ENCODE results near the gene INO80C.

The INO80C gene

DNA sequence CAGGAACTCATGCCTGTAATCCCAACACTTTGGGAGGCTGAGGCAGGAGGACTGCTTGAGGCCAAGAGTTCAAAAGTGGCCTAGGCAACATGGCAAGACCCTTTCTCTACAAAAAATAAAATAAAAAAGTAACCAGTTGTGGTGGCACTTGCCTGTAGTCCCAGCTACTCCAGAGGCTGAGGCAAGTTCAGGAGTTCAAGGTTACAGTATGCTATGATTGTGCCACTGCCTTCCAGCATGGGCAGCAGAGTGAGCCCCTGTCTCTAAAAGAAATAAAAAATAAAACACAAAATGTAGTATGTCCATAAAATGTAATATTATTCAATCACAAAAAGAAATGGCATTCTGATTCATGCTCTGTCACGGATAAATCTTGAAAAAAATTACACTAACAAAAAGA, 11.9 kb downstream of the INO80C start:
- DNase-seq = no peak

DNA sequence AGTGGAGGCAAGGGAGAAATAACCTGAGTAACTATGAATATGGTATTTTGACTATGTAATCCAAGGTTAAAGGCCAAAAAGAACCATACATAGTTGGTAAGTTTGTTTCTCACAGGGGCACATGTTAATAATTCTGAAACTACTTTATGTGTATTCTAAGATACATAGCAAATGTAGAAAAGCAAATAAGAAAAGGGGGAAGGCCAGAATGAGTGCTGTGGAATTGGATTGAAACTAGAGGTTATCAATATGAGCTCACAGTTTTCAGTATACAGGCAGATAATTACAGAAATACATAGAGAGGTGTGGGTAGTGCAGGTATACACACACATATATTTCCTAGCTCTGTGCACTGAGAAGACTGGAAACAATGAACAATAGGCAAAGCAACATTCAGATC, 13.7 kb downstream of the INO80C start:
- DNase-seq = no peak

DNA sequence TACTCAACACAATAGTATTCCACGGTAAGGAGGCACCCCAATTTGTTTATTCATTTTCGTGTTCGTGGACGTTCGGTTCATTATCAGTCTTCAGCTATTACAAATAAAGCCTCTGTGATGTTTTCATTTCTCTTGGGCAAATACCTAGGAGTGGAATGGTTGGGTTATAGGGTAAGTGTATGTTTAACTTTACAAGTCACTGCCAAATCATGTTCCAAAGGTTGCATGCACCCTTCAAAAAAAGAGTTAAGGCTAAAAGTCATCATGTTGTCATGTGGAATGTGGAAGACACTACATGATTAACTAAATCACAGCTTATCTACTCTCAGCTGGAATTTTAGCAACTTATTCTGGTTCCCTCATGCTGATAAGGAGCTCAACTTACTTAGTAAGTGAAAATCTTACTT, 15.8 kb downstream of the INO80C start:
- DNase-seq = no peak

DNA sequence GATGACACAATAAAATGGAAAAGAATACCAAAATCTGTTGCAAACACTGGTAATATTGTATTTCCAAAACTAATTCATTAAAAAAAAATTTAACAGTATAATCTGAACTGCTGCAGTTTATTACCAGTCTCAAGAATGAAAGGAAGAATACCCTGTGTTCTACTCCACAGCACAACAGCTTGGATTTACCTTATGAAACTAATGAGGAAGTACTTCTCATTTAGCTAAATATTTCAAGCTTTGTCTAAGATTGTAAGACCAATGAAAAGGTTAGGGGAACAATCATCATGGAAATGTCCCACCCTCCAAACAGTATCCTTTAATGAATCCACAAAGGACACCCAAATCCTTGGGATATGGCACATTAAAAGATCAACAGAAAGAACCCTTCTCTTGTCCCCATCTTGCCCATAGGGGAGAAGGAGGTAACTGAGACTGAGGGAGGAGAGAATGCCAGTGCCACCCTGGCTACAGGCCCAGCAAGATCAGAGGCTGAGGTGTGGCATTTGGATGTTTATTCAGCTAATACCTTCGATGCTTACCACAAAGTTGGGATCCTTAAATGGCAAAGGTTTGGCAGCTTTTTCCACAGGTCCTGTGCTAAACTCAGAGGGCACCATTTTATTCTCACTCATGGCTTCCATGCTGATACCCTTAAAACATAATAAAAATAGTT, 17.7 kb downstream of the INO80C start:
- DNase-seq = no peak

DNA sequence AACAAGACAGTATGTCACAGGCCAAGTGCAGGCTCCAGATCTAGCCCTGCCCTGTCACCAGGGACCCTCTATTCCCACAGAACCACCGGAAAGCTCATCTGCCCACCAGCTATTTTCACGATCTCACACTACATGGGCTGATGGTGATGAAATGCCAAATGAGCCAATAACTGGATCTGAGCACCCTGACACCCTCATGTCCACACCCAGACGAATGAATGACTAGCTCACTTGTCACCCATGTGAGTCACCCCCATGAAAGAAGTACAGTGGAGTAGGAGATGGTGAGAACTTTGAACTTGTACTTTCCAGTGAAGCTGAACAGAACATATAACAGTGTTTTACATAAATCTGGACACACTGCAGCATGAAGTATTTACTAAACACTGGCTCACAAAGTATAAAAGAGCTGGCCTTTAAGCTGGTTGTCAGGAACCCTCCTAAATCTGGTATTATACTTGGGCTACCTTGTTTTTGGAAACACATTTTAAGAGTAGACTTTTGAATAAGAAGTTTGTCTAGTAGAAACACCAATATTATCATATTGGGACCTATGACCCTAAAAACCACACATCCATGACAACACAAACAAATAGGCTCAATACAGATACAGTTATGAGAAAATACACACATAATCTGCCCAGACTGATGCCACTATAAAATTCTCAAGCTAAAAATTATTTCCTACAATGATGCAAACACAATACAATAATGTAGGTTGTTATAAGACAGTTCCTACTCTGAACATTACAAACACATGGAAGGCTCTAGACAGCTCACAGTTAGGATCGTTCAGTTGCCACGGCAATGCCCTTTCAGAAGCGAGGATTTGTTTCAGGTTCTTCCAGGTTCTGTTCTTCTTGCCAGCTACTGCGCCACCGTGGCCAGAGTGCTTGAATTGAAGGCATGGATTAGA, 19.0 kb downstream of the INO80C start:
- DNase-seq = peak; percentile 34 to 53

DNA sequence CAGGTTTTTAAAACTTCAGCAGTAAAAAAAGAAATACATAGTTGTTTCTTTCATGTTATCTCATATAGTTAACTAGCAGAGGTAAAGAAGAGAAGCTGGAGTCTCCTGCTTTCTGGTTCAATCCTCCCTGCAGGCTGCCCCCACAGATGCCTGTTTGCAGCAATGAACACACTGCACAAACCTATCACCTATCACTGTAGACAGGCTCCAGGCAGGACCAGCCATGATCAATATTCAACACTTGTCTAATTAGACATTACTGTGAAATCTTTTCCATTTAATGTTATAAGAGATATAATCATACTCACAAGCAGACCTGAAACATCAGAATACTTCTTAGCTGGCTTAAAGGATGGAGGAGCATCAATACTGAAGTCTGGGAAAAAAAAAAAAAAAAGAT, 19.8 kb downstream of the INO80C start:
- no peak for DNase-seq

DNA sequence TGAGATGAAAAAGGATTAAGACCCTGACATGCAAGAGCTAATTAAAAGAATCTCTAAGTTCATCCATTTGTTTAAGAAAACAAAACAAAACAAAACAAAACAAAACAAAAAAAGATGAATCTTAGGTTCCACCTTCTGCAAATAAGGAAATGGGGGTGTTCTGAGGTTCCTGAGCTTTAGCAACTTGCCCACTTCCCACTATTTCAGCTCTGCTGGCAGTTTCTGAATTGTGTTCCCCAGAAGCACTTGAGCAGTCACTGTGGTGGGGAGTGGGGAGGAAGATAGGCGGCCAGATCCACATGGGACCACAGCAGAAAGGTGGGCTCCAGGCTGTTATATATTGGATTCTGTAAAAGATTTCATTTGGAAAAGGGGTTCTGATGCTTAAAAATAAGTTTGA, 20.3 kb downstream of the INO80C start:
- no peak for DNase-seq

DNA sequence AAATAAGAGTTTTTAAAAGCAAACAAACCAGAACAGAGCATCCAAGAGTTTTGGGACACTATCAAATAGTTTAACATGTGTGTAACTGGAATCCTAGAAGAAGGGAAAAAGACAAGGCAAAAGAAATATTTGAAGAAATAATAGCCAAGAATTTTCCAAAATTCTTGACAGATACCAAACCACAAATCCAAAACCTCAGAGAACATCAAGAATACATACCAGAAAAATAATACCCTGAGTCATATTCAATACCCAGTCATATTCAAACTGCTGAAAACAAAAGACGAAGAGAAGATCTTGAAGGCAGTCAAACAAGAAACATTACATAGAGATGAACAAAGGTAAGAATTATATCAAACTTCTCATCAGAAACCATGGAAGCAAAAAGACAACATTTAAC, 22.9 kb downstream of the INO80C start:
- DNase-seq = no peak

DNA sequence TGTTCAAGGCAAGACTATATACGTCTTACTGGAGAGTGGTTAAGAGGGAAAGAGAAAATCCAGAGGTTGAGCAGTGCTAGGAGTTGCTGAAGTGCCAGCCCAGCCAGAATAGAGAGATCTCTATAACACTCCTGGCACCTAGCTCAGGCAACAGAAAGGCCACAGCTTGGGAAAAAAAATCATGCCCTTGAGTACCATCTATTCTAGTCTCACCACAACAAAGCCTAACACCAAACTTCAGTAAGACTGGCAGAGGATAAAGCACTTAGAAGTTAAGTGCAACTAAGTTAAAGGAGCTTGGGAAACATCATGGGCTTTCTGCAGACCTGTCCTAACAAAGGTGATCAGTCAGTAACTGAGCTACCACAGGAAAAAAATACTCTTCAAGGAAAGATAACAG, 24.2 kb downstream of the INO80C start:
- no peak for DNase-seq

DNA sequence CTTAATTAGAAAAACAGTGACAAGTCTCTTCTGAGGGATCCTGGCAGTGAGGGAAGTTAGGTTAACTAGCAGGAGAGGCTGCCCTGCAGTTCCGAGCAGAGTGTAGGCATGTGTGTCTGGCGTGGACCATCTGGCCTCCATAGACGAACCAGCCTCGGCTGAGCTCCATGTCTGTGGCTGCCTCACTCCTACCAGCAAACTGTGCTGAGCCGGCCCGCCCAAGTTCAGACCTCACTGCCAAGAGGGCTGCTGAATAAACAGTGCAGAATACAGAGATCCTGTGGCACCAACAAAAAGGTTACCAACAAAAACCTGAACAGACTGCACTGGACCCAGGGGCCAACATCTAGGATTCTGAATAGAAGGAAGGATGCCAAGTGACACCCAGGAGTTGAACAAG, 27.3 kb downstream of the INO80C start:
- no peak for DNase-seq

DNA sequence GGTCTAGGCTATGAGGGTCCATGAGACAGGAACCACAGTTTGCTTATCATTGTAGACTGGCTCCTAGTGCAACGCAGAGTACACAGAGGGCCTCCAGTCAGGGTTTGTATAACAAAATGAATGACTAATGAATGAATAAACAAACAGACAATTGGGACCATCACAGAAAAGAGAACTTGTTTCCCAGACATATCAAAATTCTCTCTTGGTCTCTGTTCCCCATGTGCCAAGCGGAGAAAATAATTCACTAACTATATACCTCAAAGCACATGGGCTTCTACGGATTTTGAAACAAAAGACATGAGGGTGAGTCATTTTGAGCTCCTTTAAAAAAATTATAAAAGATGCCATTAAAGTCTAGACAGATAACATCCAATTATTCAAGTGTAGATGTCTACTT, 28.0 kb downstream of the INO80C start:
- no peak for DNase-seq

DNA sequence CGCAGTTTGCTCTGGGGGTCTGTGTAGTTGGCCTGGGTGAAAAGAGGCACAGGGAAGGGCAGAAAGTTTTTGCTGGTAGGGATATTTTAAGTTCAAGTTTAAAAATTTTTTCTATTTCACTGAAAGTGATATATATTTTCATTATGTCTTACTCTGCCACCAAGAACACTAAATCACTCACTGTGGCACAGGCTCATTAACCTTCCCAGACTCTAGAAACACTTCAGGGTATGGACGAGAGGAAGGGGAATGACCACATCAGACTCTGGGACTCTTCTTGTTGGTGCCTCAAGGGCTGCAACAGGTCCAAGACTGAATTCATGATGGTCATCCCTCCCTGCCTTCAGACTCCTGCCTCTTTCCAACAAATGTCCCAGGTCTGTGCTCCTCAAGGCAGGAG, 29.0 kb downstream of the INO80C start:
- no peak for DNase-seq

DNA sequence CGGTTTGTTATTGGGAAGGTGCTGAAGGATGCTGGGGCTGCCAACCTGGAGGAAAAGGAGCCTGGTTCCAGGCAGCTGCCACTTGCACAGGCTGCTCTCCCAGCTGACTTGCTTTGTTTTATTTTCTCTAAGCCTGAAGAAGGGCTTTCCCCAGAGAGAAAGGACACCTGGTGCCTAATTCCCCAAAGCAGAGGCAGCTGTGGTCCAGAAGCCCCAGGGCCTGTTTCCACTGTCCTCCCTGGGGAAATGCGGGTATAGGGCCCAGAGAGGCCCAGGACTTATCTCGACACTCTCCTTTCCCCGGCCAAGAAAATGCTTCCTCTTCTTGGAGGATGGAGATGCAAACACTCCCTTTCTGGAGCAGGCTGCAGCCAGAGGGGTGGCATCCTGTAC, 30.1 kb downstream of the INO80C start:
- DNase-seq = no peak

DNA sequence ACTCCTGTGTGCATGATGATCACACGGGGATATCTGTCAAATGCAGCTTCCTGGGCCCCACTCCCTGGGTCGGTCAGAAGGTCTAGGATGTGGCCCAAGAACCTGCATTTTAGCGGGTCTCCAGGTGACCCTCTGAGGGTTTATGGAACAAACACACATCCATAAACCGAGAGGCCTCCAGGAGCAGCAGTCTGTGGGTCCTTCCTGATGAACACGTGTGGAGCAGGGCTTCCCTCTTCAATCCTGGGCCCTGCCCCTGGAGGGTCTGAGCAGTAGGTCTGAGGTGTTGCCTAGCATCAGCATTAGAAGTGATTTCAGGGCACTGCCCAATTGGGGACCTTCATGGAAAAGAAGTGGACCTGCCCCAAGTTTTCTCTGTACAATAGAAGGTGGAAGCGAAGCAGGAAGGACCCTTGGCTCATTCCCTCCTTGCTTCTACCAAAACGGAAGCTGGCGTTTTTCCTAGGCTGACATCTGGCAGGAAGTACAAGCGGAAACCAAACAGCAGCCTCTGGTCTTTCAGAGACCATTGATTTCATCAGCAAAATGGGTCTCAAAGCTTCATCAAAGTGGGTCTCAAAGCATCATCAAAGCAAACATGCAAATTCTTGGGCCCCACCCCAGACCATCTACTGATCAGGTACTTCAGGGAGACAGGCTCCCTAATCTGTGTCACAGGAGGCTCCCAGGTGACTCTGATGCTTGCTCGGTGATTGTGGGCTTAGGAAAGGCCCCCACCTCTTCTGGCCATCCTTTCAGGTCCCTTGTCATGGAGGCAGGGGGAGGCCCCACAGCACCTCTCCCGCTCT, 30.7 kb downstream of the INO80C start:
- no peak for DNase-seq

DNA sequence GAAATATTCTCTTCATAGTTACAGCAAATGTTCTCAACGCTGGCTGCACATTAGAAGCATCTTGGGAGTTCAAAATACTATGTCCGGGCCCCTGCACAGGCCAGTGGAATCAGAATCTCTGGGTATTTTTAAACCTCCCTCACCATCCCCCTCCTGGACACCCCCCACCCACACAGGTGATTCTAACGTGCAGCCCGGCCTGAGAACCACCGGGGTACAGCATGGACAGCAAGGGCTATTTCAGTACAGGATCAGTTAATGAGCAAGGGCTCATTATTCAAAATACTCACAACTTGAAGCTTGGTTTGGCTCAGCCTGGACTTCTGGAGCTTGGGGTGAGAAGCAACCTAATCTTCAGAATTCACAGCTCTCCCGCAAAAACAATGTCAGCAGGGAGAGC, 31.4 kb downstream of the INO80C start:
- no peak for DNase-seq

DNA sequence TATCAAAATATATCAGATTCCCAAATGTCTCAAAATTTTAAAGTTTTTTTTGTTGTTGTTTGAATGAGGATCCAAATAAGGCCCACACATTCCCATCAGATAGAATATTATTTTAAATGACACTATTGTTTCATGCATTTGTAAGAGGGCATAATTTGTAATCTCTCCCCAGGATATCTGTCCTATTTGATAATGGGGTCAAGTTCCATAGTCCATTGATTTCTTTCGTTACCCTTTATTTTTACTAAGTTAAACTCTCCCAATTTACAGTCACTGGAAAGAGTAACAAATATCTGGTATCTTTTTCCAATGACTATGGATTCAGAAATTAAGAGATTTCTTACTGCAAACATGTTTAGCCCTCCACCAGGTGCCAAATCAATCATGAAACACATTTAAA, 32.4 kb downstream of the INO80C start:
- no peak for DNase-seq

DNA sequence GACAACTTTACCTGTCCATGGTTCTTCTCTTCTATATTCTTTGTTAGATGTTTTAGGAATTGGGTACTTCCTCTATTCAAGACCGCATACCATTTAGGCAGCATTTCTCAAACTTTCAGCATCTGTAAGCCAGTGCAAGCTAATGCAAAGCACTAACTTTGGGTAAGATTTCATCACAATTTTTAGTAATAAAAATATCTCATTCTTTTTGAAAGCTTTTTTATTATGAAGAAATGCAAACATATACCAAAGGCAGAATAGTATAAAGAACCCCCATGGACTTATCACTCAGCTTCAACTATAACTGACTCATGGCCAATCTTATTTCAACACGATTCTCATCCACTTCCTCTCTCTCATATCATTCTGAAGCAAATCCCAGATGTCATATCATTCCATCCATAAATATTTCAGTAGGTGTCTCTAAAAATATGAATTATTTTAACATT, 32.9 kb downstream of the INO80C start:
- DNase-seq = no peak

DNA sequence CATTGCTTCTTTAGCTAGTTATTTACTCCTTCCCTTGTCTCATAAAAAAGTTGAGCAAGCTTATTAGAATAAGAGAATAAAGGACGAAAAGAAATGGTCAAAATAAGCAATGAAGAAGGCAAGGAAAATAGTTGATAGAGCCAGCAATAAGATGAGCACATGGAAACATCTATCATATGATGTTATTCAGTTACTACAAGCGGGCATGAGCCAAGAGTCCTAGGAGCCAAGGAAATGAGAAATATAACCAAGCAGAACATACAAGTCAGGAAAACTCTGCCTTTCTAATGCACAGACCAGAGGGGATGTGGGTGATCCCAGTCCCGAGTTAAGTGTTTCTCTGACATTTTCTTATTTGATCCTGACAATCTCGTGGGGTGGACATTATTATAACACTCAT, 33.9 kb downstream of the INO80C start:
- no peak for DNase-seq

DNA sequence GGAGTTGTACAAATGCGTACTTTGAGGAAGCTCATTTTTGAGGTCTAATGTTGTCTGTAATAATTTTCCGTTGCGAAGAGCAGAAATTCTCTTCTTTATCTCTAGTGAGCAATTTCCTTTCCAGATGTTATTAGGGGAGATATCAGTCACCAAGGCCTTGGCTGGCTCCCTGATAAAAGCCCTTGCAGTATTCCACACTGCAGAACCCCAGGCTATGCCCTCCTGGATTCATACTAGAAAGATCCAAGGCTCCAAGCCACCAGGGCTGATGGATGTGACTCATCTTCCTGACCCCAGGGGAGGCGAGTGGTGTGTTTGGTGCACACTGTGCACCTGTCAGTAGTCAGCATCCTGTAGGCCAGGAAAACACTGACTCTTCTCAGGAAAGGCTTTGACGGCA, 34.7 kb downstream of the INO80C start:
- no peak for DNase-seq

DNA sequence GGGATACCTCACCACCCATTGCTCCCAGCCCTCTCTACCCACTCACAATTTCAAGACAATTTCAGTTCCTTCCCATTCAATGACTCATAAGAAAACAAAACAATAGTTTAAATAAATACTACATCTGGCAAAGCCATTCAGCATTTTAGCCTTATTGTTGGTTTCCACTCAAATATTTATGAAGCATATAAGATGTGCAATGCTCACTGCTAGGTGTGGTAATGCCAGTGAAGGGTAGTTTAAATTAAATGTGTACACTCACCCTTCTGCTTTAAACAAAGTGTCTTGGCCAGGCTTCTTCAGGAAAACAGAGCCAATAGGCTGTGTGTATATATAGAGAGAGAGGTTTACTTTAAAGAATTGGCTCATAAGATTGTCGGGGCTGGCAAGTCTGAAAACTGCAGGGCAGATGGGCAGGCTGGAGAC, 37.0 kb downstream of the INO80C start:
- DNase-seq = no peak

DNA sequence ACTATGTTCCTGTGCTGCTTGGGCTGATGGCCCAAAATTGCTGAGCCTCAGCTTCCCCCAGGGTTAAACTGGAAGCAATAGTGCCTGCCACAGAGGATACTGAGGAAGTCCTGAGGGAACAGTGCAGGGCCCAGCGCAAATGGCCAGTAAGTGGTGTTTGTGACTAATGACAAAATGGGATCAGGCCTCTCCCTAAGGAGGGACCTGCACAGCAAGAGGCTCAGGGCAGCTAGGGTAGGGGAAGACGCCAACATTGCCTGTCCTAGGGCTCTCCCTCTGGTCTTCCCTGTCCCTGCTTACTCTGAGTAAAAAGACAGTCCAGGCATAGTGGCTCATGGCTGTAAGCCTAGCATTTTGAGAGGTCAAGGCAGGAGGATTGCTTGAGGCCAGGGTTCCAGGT, 37.8 kb downstream of the INO80C start:
- no peak for DNase-seq

DNA sequence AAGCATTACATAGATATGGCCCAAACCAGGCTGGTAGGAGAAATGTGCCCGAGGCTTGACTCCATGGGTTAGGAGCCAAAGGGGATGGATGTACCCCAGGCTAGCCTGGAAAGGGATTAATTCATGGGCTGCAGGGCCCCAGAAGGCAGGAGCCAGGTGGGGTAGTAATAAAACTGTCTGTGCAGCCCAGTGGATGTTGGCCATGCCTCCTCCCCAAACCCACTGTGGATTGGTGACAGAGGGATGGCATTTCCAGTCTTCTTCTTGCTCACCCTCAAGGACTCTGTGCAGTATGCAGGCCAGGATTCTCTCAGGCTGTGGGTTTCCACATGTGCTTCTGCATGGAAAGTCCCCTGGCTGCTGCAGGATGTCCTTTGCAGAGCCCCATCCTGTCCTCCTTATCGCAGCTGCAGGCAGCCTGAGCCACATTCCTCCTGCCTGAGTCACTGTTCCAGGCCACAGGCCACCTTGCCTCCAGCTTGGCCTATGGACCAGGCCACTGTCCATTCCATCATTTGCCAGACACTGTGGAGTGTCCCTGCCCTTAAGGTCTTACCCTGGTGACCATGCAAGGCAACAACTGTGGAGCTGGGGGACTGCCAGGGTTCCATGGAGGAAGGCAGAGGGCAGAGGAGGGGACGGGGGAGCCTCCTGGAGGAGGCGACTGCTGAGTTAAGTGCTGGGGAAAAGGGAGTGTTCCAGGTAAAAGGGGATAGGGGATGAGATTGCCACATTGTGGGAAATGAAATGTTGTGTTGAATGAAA, 38.9 kb downstream of the INO80C start:
- DNase-seq = no peak

DNA sequence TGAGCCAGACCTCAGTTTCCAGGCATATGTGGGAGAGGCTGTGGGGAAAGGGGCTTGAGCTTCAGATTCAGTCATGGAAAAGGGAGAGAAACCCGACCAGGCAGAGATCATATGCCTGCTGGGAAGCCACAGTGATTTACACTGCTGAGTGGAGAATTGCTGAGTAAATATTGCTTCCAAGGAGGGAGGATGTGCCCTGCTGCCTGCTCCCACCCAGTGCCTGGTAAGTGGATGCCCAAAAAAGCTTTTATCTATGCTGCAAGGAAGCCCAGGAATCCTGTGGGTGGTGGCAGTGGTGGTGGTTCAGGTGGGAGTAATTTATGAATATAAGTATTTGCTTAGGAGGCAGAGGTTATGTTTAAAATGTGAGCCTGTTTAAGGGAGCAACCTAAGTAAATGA, 39.5 kb downstream of the INO80C start:
- no peak for DNase-seq
